SK-N-MC (cell line): ENCODE measurements around the gene RAB28.

Experiments used
- EZH2 ChIP-seq: fragments of 200-600 bp; sonication (generic); IDR thresholded peaks from one replicate; pipeline ENCODE4 v1.6.1; 2017; ENCODE audit warnings: antibody characterized with exemption
- POLR2AphosphoS5 ChIP-seq: IDR thresholded peaks from 2 replicates; pipeline ENCODE4 v1.6.1; 2012; ENCODE audit warnings: mild to moderate bottlenecking, low read depth, low read length, borderline replicate concordance

DNA sequence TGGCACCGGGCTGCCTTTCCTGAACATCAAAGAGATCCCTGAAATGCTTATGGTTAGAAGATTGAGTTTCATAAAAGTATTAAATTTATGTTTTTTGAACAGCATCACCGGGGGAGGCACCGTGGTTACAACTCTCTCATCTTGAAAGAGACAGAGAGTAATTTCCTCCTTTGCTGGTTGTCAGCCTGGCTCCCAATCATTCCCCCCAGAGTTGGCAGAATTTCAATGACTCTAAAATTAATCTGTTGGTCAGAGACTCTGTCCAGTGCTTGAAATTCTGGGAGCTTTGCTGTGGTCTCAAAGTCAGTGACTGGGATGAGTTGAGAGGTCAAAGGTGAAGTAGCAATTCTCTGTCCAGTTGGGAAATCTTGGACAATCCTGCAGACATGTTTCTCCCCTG lies 135.9 kb downstream of the RAB28 start:
- no peak for TF ChIP-seq POLR2AphosphoS5
- no peak for TF ChIP-seq EZH2
